ENCODE results near the gene SMDT1. TPM values are rescaled to one million over a fixed set of nuclear protein-coding genes. Genes with fewer than 3 reads are reported as not detected.

SMDT1 gene
- total and polyA plus RNA-seq, 9 of the 15 experiments (the other 6 are each of a cell fraction or from before 2014, with no cell fraction given), result 7.9 to 65.2 (median 14.3) TPM

DNA sequence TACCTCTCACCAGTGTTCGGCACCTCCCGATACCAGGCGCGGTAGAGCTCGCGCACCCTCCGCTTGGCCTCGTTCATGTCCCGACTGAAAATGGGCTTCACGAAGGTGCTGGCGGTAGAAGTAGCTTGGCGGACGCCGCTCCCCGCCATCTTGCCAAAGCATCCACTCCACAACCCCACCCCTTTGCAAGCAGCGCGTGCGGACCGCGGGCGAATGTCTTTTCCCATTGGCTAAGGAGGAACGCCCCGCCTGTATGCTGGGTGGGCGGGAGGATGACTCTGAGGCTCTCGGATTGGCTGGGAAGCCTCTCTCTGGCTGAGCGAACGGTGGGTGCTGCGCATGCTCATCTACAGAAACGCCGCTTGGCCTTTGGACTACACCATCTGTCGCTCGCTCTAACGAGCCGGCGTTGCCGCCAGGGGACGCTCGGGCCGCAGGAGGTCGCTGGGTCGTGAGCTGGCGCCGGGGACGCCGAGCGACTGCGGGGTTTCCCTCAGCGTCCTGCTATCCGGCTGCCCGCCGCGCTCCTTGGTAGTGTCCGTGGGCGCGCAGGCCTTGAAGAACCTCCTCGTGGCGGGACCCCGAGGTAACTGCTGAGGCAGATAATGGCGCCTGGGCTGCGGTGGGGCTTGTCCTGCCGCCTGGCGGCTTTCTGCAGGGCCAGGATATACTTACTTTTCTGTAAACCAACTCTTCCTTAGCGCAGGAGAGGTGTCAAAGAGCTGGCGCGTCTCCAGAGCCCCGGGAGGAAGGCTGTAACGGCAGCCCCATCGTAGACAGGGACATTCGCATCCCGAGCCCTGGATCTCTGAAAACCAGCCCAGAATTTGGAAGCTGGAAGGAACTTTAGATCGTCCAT is 11.3 kb downstream of the SMDT1 start, which contains the start of gene NDUFA6 (continued):
- TF ChIP-seq, protein P1, sequence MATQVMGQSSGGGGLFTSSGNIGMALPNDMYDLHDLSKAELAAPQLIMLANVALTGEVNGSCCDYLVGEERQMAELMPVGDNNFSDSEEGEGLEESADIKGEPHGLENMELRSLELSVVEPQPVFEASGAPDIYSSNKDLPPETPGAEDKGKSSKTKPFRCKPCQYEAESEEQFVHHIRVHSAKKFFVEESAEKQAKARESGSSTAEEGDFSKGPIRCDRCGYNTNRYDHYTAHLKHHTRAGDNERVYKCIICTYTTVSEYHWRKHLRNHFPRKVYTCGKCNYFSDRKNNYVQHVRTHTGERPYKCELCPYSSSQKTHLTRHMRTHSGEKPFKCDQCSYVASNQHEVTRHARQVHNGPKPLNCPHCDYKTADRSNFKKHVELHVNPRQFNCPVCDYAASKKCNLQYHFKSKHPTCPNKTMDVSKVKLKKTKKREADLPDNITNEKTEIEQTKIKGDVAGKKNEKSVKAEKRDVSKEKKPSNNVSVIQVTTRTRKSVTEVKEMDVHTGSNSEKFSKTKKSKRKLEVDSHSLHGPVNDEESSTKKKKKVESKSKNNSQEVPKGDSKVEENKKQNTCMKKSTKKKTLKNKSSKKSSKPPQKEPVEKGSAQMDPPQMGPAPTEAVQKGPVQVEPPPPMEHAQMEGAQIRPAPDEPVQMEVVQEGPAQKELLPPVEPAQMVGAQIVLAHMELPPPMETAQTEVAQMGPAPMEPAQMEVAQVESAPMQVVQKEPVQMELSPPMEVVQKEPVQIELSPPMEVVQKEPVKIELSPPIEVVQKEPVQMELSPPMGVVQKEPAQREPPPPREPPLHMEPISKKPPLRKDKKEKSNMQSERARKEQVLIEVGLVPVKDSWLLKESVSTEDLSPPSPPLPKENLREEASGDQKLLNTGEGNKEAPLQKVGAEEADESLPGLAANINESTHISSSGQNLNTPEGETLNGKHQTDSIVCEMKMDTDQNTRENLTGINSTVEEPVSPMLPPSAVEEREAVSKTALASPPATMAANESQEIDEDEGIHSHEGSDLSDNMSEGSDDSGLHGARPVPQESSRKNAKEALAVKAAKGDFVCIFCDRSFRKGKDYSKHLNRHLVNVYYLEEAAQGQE (IDR thresholded peaks at IDR 0.05; ENCODE audit: borderline replicate concordance), result peak; percentile 83
- TF ChIP-seq, protein P1 (CRISPR knock-in tag; IDR thresholded peaks at IDR 0.05; ENCODE audit: low read depth), result no peak
- TF ChIP-seq NFIC (IDR thresholded peaks at IDR 0.05), result peak; percentile 67
- TF ChIP-seq TEAD1 (CRISPR knock-in tag; IDR thresholded peaks at IDR 0.05), result 0 out of 4 replicates have a peak, but pooled peaks of 1 of the 2 experiments have one; percentile 54
- TF ChIP-seq, protein P2, sequence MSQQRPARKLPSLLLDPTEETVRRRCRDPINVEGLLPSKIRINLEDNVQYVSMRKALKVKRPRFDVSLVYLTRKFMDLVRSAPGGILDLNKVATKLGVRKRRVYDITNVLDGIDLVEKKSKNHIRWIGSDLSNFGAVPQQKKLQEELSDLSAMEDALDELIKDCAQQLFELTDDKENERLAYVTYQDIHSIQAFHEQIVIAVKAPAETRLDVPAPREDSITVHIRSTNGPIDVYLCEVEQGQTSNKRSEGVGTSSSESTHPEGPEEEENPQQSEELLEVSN (IDR thresholded peaks at IDR 0.05; ENCODE audit: borderline replicate concordance in 1 of 2, extremely low read depth in 1 of 2, insufficient read depth in 1 of 2, insufficient read length in 1 of 2, low read depth in 1 of 2, low read length in 1 of 2, poor library complexity in 1 of 2, severe bottlenecking in 1 of 2), result peak; percentile 23 to 70
- no peak for TF ChIP-seq DPF2 (IDR thresholded peaks at IDR 0.05)
- TF ChIP-seq, protein P3, sequence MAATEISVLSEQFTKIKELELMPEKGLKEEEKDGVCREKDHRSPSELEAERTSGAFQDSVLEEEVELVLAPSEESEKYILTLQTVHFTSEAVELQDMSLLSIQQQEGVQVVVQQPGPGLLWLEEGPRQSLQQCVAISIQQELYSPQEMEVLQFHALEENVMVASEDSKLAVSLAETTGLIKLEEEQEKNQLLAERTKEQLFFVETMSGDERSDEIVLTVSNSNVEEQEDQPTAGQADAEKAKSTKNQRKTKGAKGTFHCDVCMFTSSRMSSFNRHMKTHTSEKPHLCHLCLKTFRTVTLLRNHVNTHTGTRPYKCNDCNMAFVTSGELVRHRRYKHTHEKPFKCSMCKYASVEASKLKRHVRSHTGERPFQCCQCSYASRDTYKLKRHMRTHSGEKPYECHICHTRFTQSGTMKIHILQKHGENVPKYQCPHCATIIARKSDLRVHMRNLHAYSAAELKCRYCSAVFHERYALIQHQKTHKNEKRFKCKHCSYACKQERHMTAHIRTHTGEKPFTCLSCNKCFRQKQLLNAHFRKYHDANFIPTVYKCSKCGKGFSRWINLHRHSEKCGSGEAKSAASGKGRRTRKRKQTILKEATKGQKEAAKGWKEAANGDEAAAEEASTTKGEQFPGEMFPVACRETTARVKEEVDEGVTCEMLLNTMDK (IDR thresholded peaks at IDR 0.05; ENCODE audit: borderline replicate concordance, insufficient read depth, low read depth, low read length, poor library complexity, severe bottlenecking), result peak; percentile 77
- no peak for TF ChIP-seq ZNF165 (CRISPR knock-in tag; IDR thresholded peaks at IDR 0.05; ENCODE audit: borderline replicate concordance)
- no peak for TF ChIP-seq TSC22D4 (tag; IDR thresholded peaks at IDR 0.05)
- TF ChIP-seq, protein P4, sequence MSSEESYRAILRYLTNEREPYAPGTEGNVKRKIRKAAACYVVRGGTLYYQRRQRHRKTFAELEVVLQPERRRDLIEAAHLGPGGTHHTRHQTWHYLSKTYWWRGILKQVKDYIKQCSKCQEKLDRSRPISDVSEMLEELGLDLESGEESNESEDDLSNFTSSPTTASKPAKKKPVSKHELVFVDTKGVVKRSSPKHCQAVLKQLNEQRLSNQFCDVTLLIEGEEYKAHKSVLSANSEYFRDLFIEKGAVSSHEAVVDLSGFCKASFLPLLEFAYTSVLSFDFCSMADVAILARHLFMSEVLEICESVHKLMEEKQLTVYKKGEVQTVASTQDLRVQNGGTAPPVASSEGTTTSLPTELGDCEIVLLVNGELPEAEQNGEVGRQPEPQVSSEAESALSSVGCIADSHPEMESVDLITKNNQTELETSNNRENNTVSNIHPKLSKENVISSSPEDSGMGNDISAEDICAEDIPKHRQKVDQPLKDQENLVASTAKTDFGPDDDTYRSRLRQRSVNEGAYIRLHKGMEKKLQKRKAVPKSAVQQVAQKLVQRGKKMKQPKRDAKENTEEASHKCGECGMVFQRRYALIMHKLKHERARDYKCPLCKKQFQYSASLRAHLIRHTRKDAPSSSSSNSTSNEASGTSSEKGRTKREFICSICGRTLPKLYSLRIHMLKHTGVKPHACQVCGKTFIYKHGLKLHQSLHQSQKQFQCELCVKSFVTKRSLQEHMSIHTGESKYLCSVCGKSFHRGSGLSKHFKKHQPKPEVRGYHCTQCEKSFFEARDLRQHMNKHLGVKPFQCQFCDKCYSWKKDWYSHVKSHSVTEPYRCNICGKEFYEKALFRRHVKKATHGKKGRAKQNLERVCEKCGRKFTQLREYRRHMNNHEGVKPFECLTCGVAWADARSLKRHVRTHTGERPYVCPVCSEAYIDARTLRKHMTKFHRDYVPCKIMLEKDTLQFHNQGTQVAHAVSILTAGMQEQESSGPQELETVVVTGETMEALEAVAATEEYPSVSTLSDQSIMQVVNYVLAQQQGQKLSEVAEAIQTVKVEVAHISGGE (CRISPR knock-in tag; IDR thresholded peaks at IDR 0.05), result peak in 1 of 3 experiments; percentile 50; a peak in 1 of 6 replicates

All from K562 (cell line).